ENCODE data around the gene CHST11.

The CHST11 gene

DNA sequence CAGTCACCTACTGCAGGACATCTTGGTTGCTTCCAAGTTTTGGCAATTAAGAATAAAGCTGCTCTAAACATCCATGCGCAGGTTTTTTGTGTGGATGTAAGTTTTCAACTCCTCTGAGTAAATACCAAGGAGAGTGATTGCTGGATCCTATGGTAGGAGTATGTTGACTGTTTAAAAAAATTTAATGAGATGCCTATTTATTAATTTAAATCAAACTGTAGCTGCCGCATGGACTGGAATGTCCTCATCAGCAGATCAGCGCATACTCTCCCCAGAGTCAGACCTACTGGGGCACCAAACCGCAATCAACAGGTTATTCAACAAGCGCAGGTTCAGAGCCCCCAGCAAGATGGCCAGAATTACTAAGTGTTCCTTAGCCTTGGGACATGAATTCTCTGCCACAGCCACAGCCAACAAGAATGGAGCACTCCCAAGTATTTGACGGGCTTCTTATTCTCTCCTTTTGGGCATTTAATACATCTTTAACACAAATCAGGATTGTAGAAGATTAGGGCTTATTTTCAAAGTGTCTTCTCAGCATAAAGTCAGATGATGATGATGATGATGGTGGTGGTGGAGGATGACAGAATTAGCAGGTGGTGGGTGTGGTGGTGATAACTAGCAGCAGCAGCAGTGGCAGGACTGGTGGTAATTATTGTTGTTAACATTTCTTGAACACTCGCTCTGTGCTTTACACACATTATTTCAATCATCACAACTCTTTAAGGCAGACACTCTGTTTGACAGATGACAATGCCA, 170.7 kb downstream of the CHST11 start:
- Mint-ChIP-seq H3K36me3 (peaks cover 2% of the 10 kb centered on the region), H3K27ac (no peak overlapping the region), H3K4me1 (peaks cover 18% of the 10 kb centered on the region)

GRCh38 chr12:104627990-104628830, 171.5 kb downstream of the CHST11 start:
- Mint-ChIP-seq H3K4me1 (peaks cover 24% of the 10 kb centered on the region), H3K9me3 (no peaks in the 10 kb centered on the region), H3K36me3 (peaks cover 2% of the 10 kb centered on the region), H3K27ac (no peak overlapping the region), H3K4me3 (no peak overlapping the region), H3K27me3 (no peaks in the 10 kb centered on the region)

More for the DNA sequence above, 170.7 kb downstream of the CHST11 start:
- Mint-ChIP-seq H3K27me3 (no peaks in the 10 kb centered on the region), H3K9me3 (no peaks in the 10 kb centered on the region), H3K4me3 (no peak overlapping the region)

DNA sequence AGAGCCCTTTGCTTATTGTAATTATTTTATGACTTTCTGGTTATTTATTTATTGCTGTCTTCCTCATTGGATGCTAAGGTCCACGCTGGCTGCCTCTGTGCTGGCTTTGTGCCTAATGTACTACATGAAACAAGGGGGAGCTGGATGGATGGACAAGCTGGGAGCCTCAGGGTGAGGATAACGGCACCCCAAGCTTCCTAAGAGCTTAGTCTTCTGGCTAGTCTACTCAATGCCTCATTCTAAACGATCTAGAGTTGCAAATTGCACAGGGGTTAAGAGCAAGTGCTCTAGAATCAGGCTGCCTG, 172.0 kb downstream of the CHST11 start:
- Mint-ChIP-seq H3K27me3 (no peaks in the 10 kb centered on the region), H3K4me3 (no peak overlapping the region), H3K36me3 (peaks cover 2% of the 10 kb centered on the region), H3K9me3 (no peaks in the 10 kb centered on the region), H3K4me1 (peaks cover 22% of the 10 kb centered on the region), H3K27ac (no peak overlapping the region)

- Mint-ChIP-seq H3K27ac (no peak overlapping the region), H3K4me3 (no peak overlapping the region), H3K4me1 (peaks cover 18% of the 10 kb centered on the region), H3K36me3 (peaks cover 4% of the 10 kb centered on the region), H3K9me3 (no peaks in the 10 kb centered on the region), H3K27me3 (no peaks in the 10 kb centered on the region)
Measured at GRCh38 chr12:104630230-104630670, 173.5 kb downstream of the CHST11 start.

DNA sequence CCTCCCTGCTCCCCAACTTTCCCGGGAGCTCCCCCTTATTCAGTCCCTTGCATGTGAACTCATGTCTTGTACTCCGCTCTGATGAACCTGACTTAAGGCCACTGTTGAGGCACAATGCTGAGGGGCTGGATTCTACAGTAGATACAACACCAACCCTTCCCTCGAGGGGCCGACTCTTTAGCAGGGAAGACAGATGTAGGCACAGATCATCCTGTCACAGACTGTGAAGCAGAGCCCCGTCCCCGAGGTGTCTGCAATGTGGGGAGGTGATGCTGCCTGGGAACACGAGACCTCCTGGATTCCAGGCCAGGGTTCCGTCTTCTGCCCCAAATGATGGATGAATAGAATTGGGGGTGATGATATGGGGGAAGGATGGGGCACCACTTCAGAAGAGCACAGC, 175.1 kb downstream of the CHST11 start:
- H3K27me3 Mint-ChIP-seq = no peaks in the 10 kb centered on the region
- no peak overlapping the region for H3K27ac Mint-ChIP-seq

DNA sequence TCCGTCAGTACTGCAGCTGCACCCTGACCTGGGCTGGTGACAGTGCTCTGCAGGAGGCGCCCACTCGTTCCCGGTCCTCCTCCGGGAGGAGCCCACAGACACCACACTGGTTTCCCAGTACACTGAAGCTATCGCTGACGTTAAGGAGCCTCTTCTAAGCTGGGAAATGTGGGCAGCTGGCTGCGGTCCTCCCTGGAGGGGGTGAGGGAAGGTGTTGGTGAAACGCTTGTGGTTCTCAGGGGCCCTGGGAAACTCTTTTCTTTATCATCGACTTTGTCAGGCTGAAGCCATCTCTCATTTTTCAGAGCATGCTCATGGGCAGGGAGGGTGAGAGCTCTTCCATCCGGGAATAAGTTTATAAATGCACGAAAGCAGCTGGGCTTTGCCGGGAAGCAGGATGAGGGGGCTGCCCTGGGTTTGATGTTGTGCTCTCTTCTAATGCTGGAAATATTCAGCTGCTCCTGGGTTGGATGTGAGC, 176.0 kb downstream of the CHST11 start:
- H3K27ac Mint-ChIP-seq = no peak overlapping the region
- peaks cover 4% of the 10 kb centered on the region for H3K36me3 Mint-ChIP-seq
- peaks cover 21% of the 10 kb centered on the region for H3K4me1 Mint-ChIP-seq
- H3K9me3 Mint-ChIP-seq = no peaks in the 10 kb centered on the region
- H3K27me3 Mint-ChIP-seq = no peaks in the 10 kb centered on the region
- H3K4me3 Mint-ChIP-seq = no peak overlapping the region

More for the DNA sequence above, 175.1 kb downstream of the CHST11 start:
- peaks cover 4% of the 10 kb centered on the region for H3K36me3 Mint-ChIP-seq
- H3K4me3 Mint-ChIP-seq = no peak overlapping the region
- peaks cover 18% of the 10 kb centered on the region for H3K4me1 Mint-ChIP-seq
- no peaks in the 10 kb centered on the region for H3K9me3 Mint-ChIP-seq

DNA sequence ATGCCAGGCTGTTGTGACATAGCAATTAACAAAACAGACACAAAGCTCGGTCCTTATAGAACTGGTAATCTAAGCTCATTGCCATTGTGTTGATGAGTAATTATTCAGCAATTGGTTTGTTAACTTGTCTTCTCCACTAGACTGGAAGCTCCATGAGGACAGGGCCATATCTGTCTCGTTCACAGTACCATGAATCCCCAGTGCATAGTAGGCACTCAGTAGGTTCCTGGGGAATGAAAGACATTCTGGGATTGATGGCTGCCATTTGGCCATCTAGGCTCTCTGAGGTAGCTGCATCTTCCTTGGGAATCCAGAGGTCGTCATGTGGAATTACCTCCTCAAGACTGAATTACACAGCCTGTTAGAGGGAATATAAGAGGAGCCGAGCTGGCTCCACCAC, 177.3 kb downstream of the CHST11 start:
- Mint-ChIP-seq H3K27ac (no peak overlapping the region), H3K4me1 (peaks cover 28% of the 10 kb centered on the region), H3K27me3 (no peaks in the 10 kb centered on the region), H3K4me3 (no peak overlapping the region), H3K9me3 (no peaks in the 10 kb centered on the region), H3K36me3 (peaks cover 6% of the 10 kb centered on the region)

- H3K36me3 Mint-ChIP-seq = peaks cover 11% of the 10 kb centered on the region
- no peaks in the 10 kb centered on the region for H3K9me3 Mint-ChIP-seq
- no peak overlapping the region for H3K4me3 Mint-ChIP-seq
- no peaks in the 10 kb centered on the region for H3K27me3 Mint-ChIP-seq
- no peak overlapping the region for H3K27ac Mint-ChIP-seq
- H3K4me1 Mint-ChIP-seq = peaks cover 34% of the 10 kb centered on the region
Measured at GRCh38 chr12:104634852-104635251, 178.1 kb downstream of the CHST11 start.

DNA sequence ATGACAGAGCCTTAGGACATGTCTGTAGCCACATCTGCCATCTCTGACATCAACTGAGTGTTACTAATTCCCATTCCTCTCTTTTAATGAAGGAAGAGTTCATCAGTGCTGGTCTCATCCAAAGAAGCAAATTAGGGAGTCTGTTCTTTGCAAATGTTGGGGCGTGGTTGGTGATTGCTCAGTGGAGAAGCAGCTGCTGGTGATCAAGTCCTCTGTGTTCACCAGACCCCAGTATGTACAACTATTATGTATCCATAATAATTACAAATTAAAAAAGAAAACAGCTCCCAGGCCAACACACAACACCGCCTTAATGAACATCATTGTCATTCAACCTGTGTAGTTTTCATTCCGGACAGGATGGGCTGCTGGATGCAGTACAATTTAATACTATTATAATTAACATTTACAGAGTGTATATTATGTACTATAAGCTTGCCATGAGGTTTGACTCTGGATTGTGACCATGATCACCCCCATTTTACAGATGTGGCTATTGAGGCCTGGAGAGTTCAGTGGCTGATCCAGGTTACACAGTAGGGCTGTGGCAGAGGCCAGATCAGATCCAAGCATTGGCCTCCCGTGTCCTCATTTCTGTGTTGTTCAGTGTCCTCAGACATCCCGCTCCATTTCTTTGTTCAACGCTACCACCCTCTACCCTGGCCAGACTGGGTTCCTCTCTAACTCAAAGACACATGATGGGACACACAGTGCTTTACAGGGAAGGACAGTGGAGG, 179.0 kb downstream of the CHST11 start:
- H3K27ac Mint-ChIP-seq = no peak overlapping the region

GRCh38 chr12:104636496-104636895, 179.7 kb downstream of the CHST11 start:
- H3K27me3 Mint-ChIP-seq = no peaks in the 10 kb centered on the region
- peaks cover 14% of the 10 kb centered on the region for H3K36me3 Mint-ChIP-seq
- H3K27ac Mint-ChIP-seq = no peak overlapping the region
- H3K9me3 Mint-ChIP-seq = no peaks in the 10 kb centered on the region
- H3K4me3 Mint-ChIP-seq = no peak overlapping the region
- H3K4me1 Mint-ChIP-seq = peaks cover 34% of the 10 kb centered on the region

More for the DNA sequence above, 179.0 kb downstream of the CHST11 start:
- Mint-ChIP-seq H3K4me3 (no peak overlapping the region), H3K9me3 (no peaks in the 10 kb centered on the region), H3K36me3 (peaks cover 14% of the 10 kb centered on the region), H3K27me3 (no peaks in the 10 kb centered on the region), H3K4me1 (peaks cover 34% of the 10 kb centered on the region)

GRCh38 chr12:104637604-104638003, 180.9 kb downstream of the CHST11 start:
- Mint-ChIP-seq H3K4me1 (peaks cover 31% of the 10 kb centered on the region), H3K36me3 (peaks cover 14% of the 10 kb centered on the region), H3K9me3 (no peaks in the 10 kb centered on the region), H3K4me3 (no peak overlapping the region), H3K27ac (no peak overlapping the region), H3K27me3 (no peaks in the 10 kb centered on the region)

DNA sequence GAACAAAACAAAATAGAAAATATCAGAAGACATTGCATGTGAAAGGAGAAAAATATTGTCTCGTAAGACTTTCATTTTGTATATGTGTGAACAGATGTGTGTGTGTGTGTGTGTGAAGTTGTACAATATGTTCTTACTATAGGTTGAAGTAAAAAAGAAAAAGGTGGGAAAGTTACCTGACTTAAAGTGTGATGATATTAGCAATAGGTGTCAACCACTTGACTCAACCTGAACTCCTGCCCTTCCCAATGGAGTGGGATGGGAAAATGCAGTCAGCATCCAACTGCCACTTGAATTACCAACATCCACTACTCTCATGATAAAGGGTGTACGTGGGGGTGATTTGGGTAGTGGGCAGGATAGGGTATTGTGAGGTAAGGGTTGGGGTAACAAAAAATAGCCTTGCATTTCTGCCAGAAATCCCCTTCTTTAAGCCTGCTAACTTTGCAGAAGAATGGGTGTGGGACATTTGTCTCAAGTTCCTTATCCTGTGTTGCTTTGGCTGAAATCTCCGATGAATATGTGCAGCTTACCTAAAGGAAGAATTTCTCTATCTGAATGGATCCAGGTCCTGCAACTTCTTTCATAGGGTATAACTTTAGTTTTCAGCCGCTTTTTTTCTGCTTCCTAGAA, 181.6 kb downstream of the CHST11 start:
- peaks cover 32% of the 10 kb centered on the region for H3K4me1 Mint-ChIP-seq
- no peak overlapping the region for H3K4me3 Mint-ChIP-seq
- no peaks in the 10 kb centered on the region for H3K9me3 Mint-ChIP-seq
- no peaks in the 10 kb centered on the region for H3K27me3 Mint-ChIP-seq
- peaks cover 14% of the 10 kb centered on the region for H3K36me3 Mint-ChIP-seq
- H3K27ac Mint-ChIP-seq = no peak overlapping the region

GRCh38 chr12:104638851-104639240, 182.1 kb downstream of the CHST11 start:
- Mint-ChIP-seq H3K4me1 (peaks cover 35% of the 10 kb centered on the region), H3K9me3 (no peaks in the 10 kb centered on the region), H3K27me3 (no peaks in the 10 kb centered on the region), H3K36me3 (peaks cover 13% of the 10 kb centered on the region), H3K4me3 (no peak overlapping the region), H3K27ac (no peak overlapping the region)

- Mint-ChIP-seq H3K27ac (no peak overlapping the region), H3K4me1 (peaks cover 44% of the 10 kb centered on the region), H3K36me3 (peaks cover 14% of the 10 kb centered on the region), H3K27me3 (no peaks in the 10 kb centered on the region), H3K9me3 (no peaks in the 10 kb centered on the region), H3K4me3 (no peak overlapping the region)
Measured at GRCh38 chr12:104640956-104641355, 184.2 kb downstream of the CHST11 start.

- H3K27me3 Mint-ChIP-seq = no peaks in the 10 kb centered on the region
- no peak overlapping the region for H3K27ac Mint-ChIP-seq
- H3K4me1 Mint-ChIP-seq = peaks cover 51% of the 10 kb centered on the region
- H3K36me3 Mint-ChIP-seq = peaks cover 22% of the 10 kb centered on the region
- H3K9me3 Mint-ChIP-seq = no peaks in the 10 kb centered on the region
- H3K4me3 Mint-ChIP-seq = no peak overlapping the region
Measured at GRCh38 chr12:104641862-104642261, 185.1 kb downstream of the CHST11 start.

Measured in activated naive CD4-positive, alpha-beta T cell treated with anti-CD3 and anti-CD28 coated beads, Interleukin-2, amount 50 U/mL, for 24 hours (primary cell).